Trophoblast cell (in vitro differentiated cells and primary cell): ENCODE measurements around the gene FAM221B.
A peak's percentile ranks its signal among the peaks of the same experiment; 100 is the strongest.

Source experiments
- DNase-seq, 2 donors: peaks; one replicate each; pipeline ENCODE4 v3.0.0-alpha.2; 2016
- H2AFZ ChIP-seq: 2 replicates; pipeline ENCODE4 v1.6.1; 2013; ENCODE audit warnings: low read length, moderate library complexity, mild to moderate bottlenecking; ENCODE audit not compliant: insufficient read depth, poor library complexity
- H2AK5ac ChIP-seq: 2 replicates; pipeline ENCODE4 v1.6.1; 2013; ENCODE audit warnings: mild to moderate bottlenecking, low read length
- H2BK120ac ChIP-seq: 2 replicates; pipeline ENCODE4 v1.6.1; 2013; ENCODE audit warnings: low read length, mild to moderate bottlenecking, moderate library complexity; ENCODE audit not compliant: insufficient read depth, poor library complexity
- H2BK12ac ChIP-seq: 2 replicates; pipeline ENCODE4 v1.6.1; 2013; ENCODE audit warnings: mild to moderate bottlenecking, low read length, moderate library complexity
- H2BK5ac ChIP-seq: 2 replicates; pipeline ENCODE4 v1.6.1; 2013; ENCODE audit warnings: low read length, low read depth, moderate library complexity, mild to moderate bottlenecking; ENCODE audit not compliant: poor library complexity
- H3K14ac ChIP-seq: 2 replicates; pipeline ENCODE4 v1.6.1; 2013; ENCODE audit warnings: mild to moderate bottlenecking, low read length
- H3K18ac ChIP-seq: 2 replicates; pipeline ENCODE4 v1.6.1; 2013; ENCODE audit warnings: mild to moderate bottlenecking, low read length
- H3K23ac ChIP-seq: 2 replicates; pipeline ENCODE4 v1.6.1; 2013; ENCODE audit warnings: low read length
- H3K27ac ChIP-seq: 2 replicates; pipeline ENCODE4 v1.5.1; 2013; ENCODE audit warnings: low read depth, mild to moderate bottlenecking, inconsistent platforms, low read length, moderate library complexity
- H3K27me3 ChIP-seq: 2 replicates; pipeline ENCODE4 v1.6.1; 2013; ENCODE audit warnings: inconsistent platforms, mild to moderate bottlenecking, low read length, moderate library complexity; ENCODE audit not compliant: insufficient read depth
- H3K36me3 ChIP-seq, 2 experiments: 1 replicate in 1 of 2; 2 replicates in 1 of 2; pipeline ENCODE4 v1.6.1; 2013; ENCODE audit warnings: low read length in 2 of 2, mild to moderate bottlenecking in 2 of 2, moderate library complexity in 1 of 2; ENCODE audit not compliant: insufficient read depth in 2 of 2, control insufficient read depth in 1 of 2
- H3K4ac ChIP-seq: 2 replicates; pipeline ENCODE4 v1.6.1; 2013; ENCODE audit warnings: low read depth, mild to moderate bottlenecking, low read length, moderate library complexity
- H3K4me1 ChIP-seq, 2 experiments: 1 replicate in 1 of 2; 2 replicates in 1 of 2; pipeline ENCODE4 v1.6.1; 2013; ENCODE audit warnings: low read length in 2 of 2, mild to moderate bottlenecking in 2 of 2, moderate library complexity in 1 of 2; ENCODE audit not compliant: insufficient read depth in 2 of 2, control insufficient read depth in 1 of 2
- H3K4me2 ChIP-seq: 2 replicates; pipeline ENCODE4 v1.6.1; 2013; ENCODE audit warnings: inconsistent platforms, mild to moderate bottlenecking, low read length, moderate library complexity
- H3K4me3 ChIP-seq: 2 replicates; pipeline ENCODE4 v1.5.1; 2013; ENCODE audit warnings: mild to moderate bottlenecking, low read depth, low read length, inconsistent platforms
- H3K79me1 ChIP-seq: one replicate; pipeline ENCODE4 v1.6.1; 2013; ENCODE audit warnings: low read length
- H3K79me2 ChIP-seq: 2 replicates; pipeline ENCODE4 v1.6.1; 2013; ENCODE audit warnings: low read length, mild to moderate bottlenecking; ENCODE audit not compliant: control insufficient read depth, insufficient read depth, poor library complexity
- H3K9ac ChIP-seq: 2 replicates; pipeline ENCODE4 v1.6.1; 2013; ENCODE audit warnings: mild to moderate bottlenecking, low read length
- H3K9me3 ChIP-seq: 2 replicates; pipeline ENCODE4 v1.6.1; 2013; ENCODE audit warnings: low read depth, mild to moderate bottlenecking, control low read depth, inconsistent platforms, low read length; ENCODE audit not compliant: insufficient read depth
- H4K12ac ChIP-seq: 2 replicates; pipeline ENCODE4 v1.6.1; 2013; ENCODE audit warnings: low read depth, mild to moderate bottlenecking, low read length, moderate library complexity
- H4K8ac ChIP-seq: 2 replicates; pipeline ENCODE4 v1.6.1; 2013; ENCODE audit warnings: low read depth, mild to moderate bottlenecking, low read length, moderate library complexity
- H4K91ac ChIP-seq: one replicate; pipeline ENCODE4 v1.6.1; 2013; ENCODE audit warnings: low read depth, mild to moderate bottlenecking, low read length, moderate library complexity
- WGBS: extraction: QIAGEN DNeasy Blood & Tissue Kit; methylation state at CpG from one replicate; pipeline ENCODE4 v1.1.7; 2013; ENCODE audit warnings: missing lambda C conversion rate; ENCODE audit not compliant: insufficient read length, insufficient coverage; ENCODE audit errors: extremely low coverage; 5-methylcytosine and 5-hydroxymethylcytosine counted together

The FAM221B gene

DNA sequence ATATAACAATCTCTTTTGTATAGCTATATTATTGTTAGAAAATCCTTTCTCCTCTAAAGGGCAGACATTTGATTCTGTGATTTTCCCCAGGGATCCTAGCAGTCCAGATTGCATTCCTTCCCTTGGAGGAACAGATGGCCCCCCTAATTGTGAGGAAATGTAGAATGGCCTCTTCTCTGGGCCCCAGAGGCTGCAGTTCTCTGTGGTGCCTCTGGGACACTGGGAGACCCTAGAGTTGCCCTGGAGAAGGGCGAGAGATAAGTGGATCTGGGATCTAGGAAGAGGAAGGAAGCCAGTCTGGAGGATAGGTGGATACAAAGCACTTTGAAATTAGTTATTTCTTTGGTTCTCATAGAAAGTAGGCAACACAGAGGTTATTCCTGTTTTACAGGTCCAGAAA lies 11.8 kb downstream of the FAM221B start:
- Histone ChIP-seq H3K9me3 (no peaks in the 10 kb centered on the region), H3K27ac (no peak overlapping the region), H3K4me2 (no peak overlapping the region), H3K14ac (no peak overlapping the region), H3K9ac (no peak overlapping the region), H3K36me3 (no peaks in the 10 kb centered on the region), H3K4me3 (no peak overlapping the region), H2AFZ (no peak overlapping the region), H4K8ac (no peak overlapping the region), H2AK5ac (no peak overlapping the region), H2BK5ac (no peak overlapping the region), H3K18ac (no peak overlapping the region), H2BK12ac (no peak overlapping the region), H4K12ac (no peak overlapping the region), H3K4ac (no peak overlapping the region), H3K23ac (no peak overlapping the region), H3K27me3 (no peaks in the 10 kb centered on the region), H3K79me1 (peaks cover 8% of the 10 kb centered on the region), H4K91ac (no peak overlapping the region), H2BK120ac (no peak overlapping the region), H3K4me1 (peaks cover 8 to 11% of the 10 kb centered on the region in 2 experiments), H3K79me2 (peaks cover 3% of the 10 kb centered on the region)
- DNase-seq = peak in 1 of 2 donors; percentile 18
- WGBS = no CpG with 5 or more reads among the region's 1 CpG

- H3K79me1 ChIP-seq = peaks cover 8% of the 10 kb centered on the region
- peak within 1 kb of the TSS; percentile 94 for H3K4me3 ChIP-seq
- WGBS = no CpG with 5 or more reads among the region's 52 CpGs
- H3K4me1 ChIP-seq = peaks cover 8 to 12% of the 10 kb centered on the region in 2 experiments
- H3K79me2 ChIP-seq = peaks cover 3% of the 10 kb centered on the region
- no peaks in the 10 kb centered on the region for H3K9me3 ChIP-seq
- H2BK120ac ChIP-seq = peak within 1 kb of the TSS; percentile 39
- peak within 1 kb of the TSS; percentile 79 for H4K12ac ChIP-seq
- no peaks in the 10 kb centered on the region for H3K36me3 ChIP-seq
- peak within 1 kb of the TSS; percentile 69 for H2AFZ ChIP-seq
- H3K18ac ChIP-seq = peak within 1 kb of the TSS; percentile 83
- H2AK5ac ChIP-seq = peak within 1 kb of the TSS; percentile 21
- peak within 1 kb of the TSS; percentile 81 for H2BK5ac ChIP-seq
- H3K14ac ChIP-seq = peak within 1 kb of the TSS; percentile 83
- peak within 1 kb of the TSS; percentile 85 for H3K27ac ChIP-seq
- peak; percentile 98 to 99 for DNase-seq
- H3K27me3 ChIP-seq = no peaks in the 10 kb centered on the region
- peak within 1 kb of the TSS; percentile 75 for H3K4me2 ChIP-seq
- H3K9ac ChIP-seq = peak within 1 kb of the TSS; percentile 85
- H2BK12ac ChIP-seq = peak within 1 kb of the TSS; percentile 42
- H3K23ac ChIP-seq = no peak within 1 kb of the TSS
- peak within 1 kb of the TSS; percentile 42 for H3K4ac ChIP-seq
- H4K91ac ChIP-seq = peak within 1 kb of the TSS; percentile 92
- H4K8ac ChIP-seq = peak within 1 kb of the TSS; percentile 89
Observed at GRCh38 chr9:35814841-35815543, 13.5 kb downstream of the FAM221B start, which contains the start of gene HINT2. Gene HINT2 (minus strand): TSS chr9:35815042. CDS start chr9:35814979, 63 bp downstream.

DNA sequence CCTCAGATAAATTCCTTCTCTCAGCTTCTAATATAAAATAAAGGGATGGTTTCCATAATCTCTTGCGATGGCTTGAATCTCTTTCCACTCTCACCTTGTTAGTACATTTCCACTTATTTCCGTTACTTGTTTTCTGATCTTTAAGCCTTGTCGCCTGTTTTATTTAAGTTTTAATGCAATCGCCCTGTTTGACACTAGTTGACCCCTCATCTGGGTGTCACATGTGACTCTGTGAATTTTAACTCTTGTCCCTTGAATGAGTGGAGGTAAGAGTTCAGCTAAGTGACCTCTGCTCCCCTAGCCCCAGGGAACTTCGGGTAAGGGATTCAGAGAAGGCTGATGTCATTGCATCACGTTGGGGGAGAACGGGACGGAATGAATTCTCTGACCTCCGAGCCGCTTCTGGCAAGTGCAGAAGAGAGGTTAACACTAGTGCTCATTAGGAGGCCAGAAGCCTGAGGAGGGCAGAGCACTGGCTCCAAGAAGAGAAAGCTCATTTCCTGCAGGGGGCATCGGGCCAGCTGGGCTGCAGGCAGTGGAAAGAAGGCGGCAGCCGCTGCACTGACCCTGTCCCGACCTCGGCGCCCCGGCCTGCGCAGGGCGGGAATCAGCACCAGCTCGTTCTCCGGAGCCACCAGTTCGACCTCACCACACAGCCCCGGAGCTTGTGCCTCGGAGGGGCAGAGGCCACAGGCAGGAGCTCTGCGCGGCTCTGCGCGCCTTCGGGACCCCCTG lies 14.3 kb downstream of the FAM221B start:
- no peaks in the 10 kb centered on the region for H3K36me3 ChIP-seq
- H3K79me1 ChIP-seq = peaks cover 8% of the 10 kb centered on the region
- peak overlapping the region; percentile 92 for H4K91ac ChIP-seq
- peak overlapping the region; percentile 83 for H3K18ac ChIP-seq
- H3K9ac ChIP-seq = peak overlapping the region; percentile 85
- peak overlapping the region; percentile 85 for H3K27ac ChIP-seq
- H4K12ac ChIP-seq = peak overlapping the region; percentile 79
- peak overlapping the region; percentile 21 for H2AK5ac ChIP-seq
- peak overlapping the region; percentile 89 for H4K8ac ChIP-seq
- H2BK12ac ChIP-seq = no peak overlapping the region
- peak overlapping the region; percentile 83 for H3K14ac ChIP-seq
- peaks cover 8 to 12% of the 10 kb centered on the region in 2 experiments for H3K4me1 ChIP-seq
- peak overlapping the region; percentile 75 for H3K4me2 ChIP-seq
- H2BK5ac ChIP-seq = peak overlapping the region; percentile 81
- WGBS = no CpG with 5 or more reads among the region's 29 CpGs
- H3K9me3 ChIP-seq = no peaks in the 10 kb centered on the region
- no peaks in the 10 kb centered on the region for H3K27me3 ChIP-seq
- H2AFZ ChIP-seq = peak overlapping the region; percentile 57
- H2BK120ac ChIP-seq = peak overlapping the region; percentile 39
- H3K23ac ChIP-seq = no peak overlapping the region
- DNase-seq = peak; percentile 52 to 72
- peaks cover 3% of the 10 kb centered on the region for H3K79me2 ChIP-seq
- peak overlapping the region; percentile 94 for H3K4me3 ChIP-seq
- H3K4ac ChIP-seq = peak overlapping the region; percentile 42

- H3K36me3 ChIP-seq = peaks cover 0 to 2% of the 10 kb centered on the region in 2 experiments
- H3K23ac ChIP-seq = no peak overlapping the region
- no peak overlapping the region for H3K14ac ChIP-seq
- H2BK120ac ChIP-seq = no peak overlapping the region
- no peaks in the 10 kb centered on the region for H3K9me3 ChIP-seq
- peak in 1 of 2 donors; percentile 31 for DNase-seq
- peak overlapping the region; percentile 53 for H4K91ac ChIP-seq
- no peak overlapping the region for H3K4ac ChIP-seq
- no peak overlapping the region for H4K12ac ChIP-seq
- H3K4me1 ChIP-seq = peaks cover 8 to 12% of the 10 kb centered on the region in 2 experiments
- peak overlapping the region; percentile 19 for H2BK12ac ChIP-seq
- no peak overlapping the region for H3K4me3 ChIP-seq
- H3K79me1 ChIP-seq = peaks cover 8% of the 10 kb centered on the region
- no peak overlapping the region for H3K9ac ChIP-seq
- H2BK5ac ChIP-seq = no peak overlapping the region
- H3K27ac ChIP-seq = no peak overlapping the region
- H3K18ac ChIP-seq = no peak overlapping the region
- H3K27me3 ChIP-seq = no peaks in the 10 kb centered on the region
- no CpG with 5 or more reads among the region's 10 CpGs for WGBS
- peak overlapping the region; percentile 47 for H4K8ac ChIP-seq
- peak overlapping the region; percentile 27 for H2AK5ac ChIP-seq
- H2AFZ ChIP-seq = no peak overlapping the region
- H3K4me2 ChIP-seq = no peak overlapping the region
- peaks cover 3% of the 10 kb centered on the region for H3K79me2 ChIP-seq
Observed at GRCh38 chr9:35813434-35814105, 15.0 kb downstream of the FAM221B start.
